H1 (cell line): ENCODE measurements around the gene TDRD3.

ENCODE experiments used
- BRCA1 ChIP-seq: IDR thresholded peaks from 2 replicates; pipeline ENCODE4 v1.6.1; 2012; ENCODE audit warnings: low read depth, low read length, improper control_type of control experiment
- CBX5 ChIP-seq: fragments of 300-800, 300-1000 bp; sonication (generic); IDR thresholded peaks from 2 replicates; pipeline ENCODE4 v1.7.1; 2016; ENCODE audit warnings: antibody characterized with exemption, low read length, low read depth
- CEBPB ChIP-seq: IDR thresholded peaks from 2 replicates; pipeline ENCODE4 v1.6.1; 2012; ENCODE audit warnings: low read depth, low read length
- CREB1 ChIP-seq: IDR thresholded peaks from 2 replicates; pipeline ENCODE4 v1.6.1; 2012; ENCODE audit warnings: inconsistent platforms
- JUN ChIP-seq: IDR thresholded peaks from 2 replicates; pipeline ENCODE4 v1.6.1; 2011; ENCODE audit warnings: low read depth, mild to moderate bottlenecking, improper control_type of control experiment, low read length
- POLR2A ChIP-seq, 2 experiments: IDR thresholded peaks; 1 replicate in 1 of 2; 2 replicates in 1 of 2; pipeline ENCODE4 v1.6.1; 2011; ENCODE audit warnings: low read depth in 2 of 2, low read length in 2 of 2, mild to moderate bottlenecking in 2 of 2; ENCODE audit errors: control extremely low read depth in 1 of 2
- RAD21 ChIP-seq, 2 experiments: IDR thresholded peaks in 1 of 2; conservative IDR thresholded peaks in 1 of 2; 2 replicates each; pipeline ENCODE4 v1.6.1; 2011; ENCODE audit warnings: low read depth in 2 of 2, low read length in 2 of 2, improper control_type of control experiment in 1 of 2, inconsistent platforms in 1 of 2, mild to moderate bottlenecking in 1 of 2, moderate library complexity in 1 of 2
- RFX5 ChIP-seq: IDR thresholded peaks from 2 replicates; pipeline ENCODE4 v1.6.1; 2011; ENCODE audit warnings: low read depth, low read length, improper control_type of control experiment, borderline replicate concordance
- SUZ12 ChIP-seq: fragments of 200-600 bp; sonication (generic); IDR thresholded peaks from 2 replicates; pipeline ENCODE4 v1.6.1; 2012; ENCODE audit warnings: mild to moderate bottlenecking, inconsistent platforms, low read length, moderate library complexity, mixed read lengths
- TCF12 ChIP-seq: IDR thresholded peaks from 2 replicates; pipeline ENCODE4 v1.6.1; 2011; ENCODE audit warnings: low read depth, mild to moderate bottlenecking, low read length
- TF ChIP-seq, protein P1 (sequence below), 3 experiments: IDR thresholded peaks; 1 replicate in 2 of 3; 2 replicates in 1 of 3; pipeline versions ENCODE4 v1.5.1 to v1.6.1; 2011; ENCODE audit warnings: low read length in 3 of 3, mild to moderate bottlenecking in 3 of 3, inconsistent platforms in 2 of 3, low read depth in 1 of 3, moderate library complexity in 1 of 3; ENCODE audit not compliant: insufficient read depth in 1 of 3; ENCODE audit errors: control extremely low read depth in 1 of 3
- TF ChIP-seq, protein P2 (sequence below): IDR thresholded peaks from 2 replicates; pipeline ENCODE4 v1.6.1; 2012; ENCODE audit warnings: inconsistent platforms

DNA sequence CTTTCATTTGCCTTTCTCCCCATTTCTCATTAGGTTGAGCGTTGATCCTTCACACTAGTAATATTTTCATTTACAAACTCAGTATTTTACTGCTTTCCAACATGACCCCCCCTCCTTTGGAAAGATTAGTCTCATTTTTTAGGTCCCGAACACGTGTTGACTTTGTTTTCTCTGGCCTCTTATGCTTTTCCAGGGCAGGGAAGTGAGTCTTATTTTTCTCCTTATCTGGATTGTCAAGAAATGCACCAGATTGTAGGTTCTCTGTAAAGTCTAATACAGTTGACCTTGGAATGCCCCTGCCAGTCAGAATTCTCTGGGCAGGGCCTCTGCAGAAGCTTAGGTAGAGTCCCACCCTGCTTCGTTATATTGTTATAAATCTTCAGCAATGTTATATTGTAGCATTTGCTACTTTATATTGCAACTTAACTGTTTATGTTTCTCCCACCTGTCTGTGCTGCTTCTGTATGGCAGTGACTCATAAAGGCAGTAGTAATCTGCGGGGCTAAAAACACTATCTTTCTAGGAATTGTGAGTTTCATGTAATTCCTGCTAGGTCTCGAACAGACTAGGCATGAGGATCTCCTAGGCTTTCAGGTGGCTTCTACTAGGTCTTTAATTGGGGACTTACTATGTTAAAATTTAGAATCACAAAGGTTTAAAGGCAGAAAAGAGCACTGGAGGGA lies 2.0 kb downstream of the TDRD3 start:
- TF ChIP-seq, protein P1, sequence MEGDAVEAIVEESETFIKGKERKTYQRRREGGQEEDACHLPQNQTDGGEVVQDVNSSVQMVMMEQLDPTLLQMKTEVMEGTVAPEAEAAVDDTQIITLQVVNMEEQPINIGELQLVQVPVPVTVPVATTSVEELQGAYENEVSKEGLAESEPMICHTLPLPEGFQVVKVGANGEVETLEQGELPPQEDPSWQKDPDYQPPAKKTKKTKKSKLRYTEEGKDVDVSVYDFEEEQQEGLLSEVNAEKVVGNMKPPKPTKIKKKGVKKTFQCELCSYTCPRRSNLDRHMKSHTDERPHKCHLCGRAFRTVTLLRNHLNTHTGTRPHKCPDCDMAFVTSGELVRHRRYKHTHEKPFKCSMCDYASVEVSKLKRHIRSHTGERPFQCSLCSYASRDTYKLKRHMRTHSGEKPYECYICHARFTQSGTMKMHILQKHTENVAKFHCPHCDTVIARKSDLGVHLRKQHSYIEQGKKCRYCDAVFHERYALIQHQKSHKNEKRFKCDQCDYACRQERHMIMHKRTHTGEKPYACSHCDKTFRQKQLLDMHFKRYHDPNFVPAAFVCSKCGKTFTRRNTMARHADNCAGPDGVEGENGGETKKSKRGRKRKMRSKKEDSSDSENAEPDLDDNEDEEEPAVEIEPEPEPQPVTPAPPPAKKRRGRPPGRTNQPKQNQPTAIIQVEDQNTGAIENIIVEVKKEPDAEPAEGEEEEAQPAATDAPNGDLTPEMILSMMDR (IDR thresholded peaks at IDR 0.05; ENCODE audit: control extremely low read depth in 1 of 3, insufficient read depth in 1 of 3, low read depth in 1 of 3, low read length in 3 of 3) = no peak
- TF ChIP-seq CREB1 (no peak), JUN (no peak), SUZ12 (no peak), POLR2A (IDR thresholded peaks at IDR 0.05; ENCODE audit: control extremely low read depth in 1 of 2, low read depth in 2 of 2, low read length in 2 of 2) (no peak), CBX5 (no peak), CEBPB (no peak), RAD21 (IDR thresholded peaks at IDR 0.05 in 1 of 2, conservative IDR thresholded peaks at IDR 0.05 in 1 of 2; ENCODE audit: low read depth in 2 of 2, low read length in 2 of 2) (no peak), TCF12 (no peak), BRCA1 (no peak), RFX5 (no peak)
- TF ChIP-seq, protein P2, sequence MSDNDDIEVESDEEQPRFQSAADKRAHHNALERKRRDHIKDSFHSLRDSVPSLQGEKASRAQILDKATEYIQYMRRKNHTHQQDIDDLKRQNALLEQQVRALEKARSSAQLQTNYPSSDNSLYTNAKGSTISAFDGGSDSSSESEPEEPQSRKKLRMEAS = no peak
